ENCODE measurements around the gene ZNF620.
"Not testable (repeated sequence)": the region's sequence is repeated elsewhere in the genome, so short reads cannot be mapped to it uniquely, and the experiment has no call there.

The ZNF620 gene

DNA sequence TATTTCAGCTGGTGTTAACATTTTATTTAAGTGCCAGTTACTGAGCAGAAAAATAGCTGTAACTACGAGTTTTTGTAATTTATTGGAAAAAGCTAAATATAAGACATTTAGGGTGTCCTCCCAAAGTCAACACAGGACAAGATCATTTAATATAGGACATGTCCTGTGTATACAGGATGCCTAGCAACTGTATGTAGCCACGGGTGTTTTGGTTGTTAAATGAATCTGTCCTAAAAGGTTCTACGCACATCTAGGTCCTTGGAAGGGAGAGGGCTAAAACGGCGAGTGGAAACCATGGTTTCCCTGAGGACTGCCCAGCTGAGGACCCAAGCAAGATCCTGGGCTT, 18.4 kb downstream of the ZNF620 start:
- H3K27me3 Mint-ChIP-seq = no peaks in the 10 kb centered on the region
- H3K27ac Mint-ChIP-seq = peak overlapping the region; percentile 81
- H3K9me3 Mint-ChIP-seq (ENCODE audit: low read depth) = no peaks in the 10 kb centered on the region

GRCh38 chr3:40524568-40525285, 18.9 kb downstream of the ZNF620 start, which contains the start of gene ZNF621:
Gene ZNF621 (plus strand): TSS chr3:40524960. CDS start chr3:40525841, 881 bp downstream.
- H3K36me3 Mint-ChIP-seq = peaks cover 19% of the 10 kb centered on the region
- peak within 1 kb of the TSS; percentile 97 for H3K4me3 Mint-ChIP-seq
- no peaks in the 10 kb centered on the region for H3K27me3 Mint-ChIP-seq
- H3K9me3 Mint-ChIP-seq (ENCODE audit: low read depth) = no peaks in the 10 kb centered on the region
- peaks cover 32% of the 10 kb centered on the region for H3K4me1 Mint-ChIP-seq (ENCODE audit: low read depth)
- H3K27ac Mint-ChIP-seq = peak within 1 kb of the TSS; percentile 96

More for the DNA sequence above, 18.4 kb downstream of the ZNF620 start:
- Mint-ChIP-seq H3K4me3 (peak overlapping the region; percentile 97), H3K36me3 (peaks cover 19% of the 10 kb centered on the region), H3K4me1 (ENCODE audit: low read depth) (peaks cover 32% of the 10 kb centered on the region)

DNA sequence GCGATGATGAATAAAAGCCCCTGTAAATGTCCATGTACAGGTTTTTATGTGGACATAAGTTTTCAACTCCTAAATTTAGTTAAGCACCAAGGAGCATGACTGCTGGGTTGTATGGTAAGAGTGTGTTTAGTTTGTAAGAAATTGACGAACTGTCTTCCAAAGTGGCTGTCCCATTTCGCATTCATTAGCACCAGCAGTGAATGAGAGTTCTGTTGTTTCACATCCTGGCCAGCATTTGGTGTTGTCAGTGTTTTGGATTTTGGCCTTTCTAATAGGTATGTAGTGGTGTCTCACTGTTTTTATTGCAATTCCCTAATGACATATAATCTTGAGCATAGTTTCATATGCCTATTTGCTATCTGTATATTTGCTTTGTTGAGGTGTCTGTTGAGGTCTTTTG, 22.6 kb downstream of the ZNF620 start:
- Mint-ChIP-seq H3K36me3 (peaks cover 46% of the 10 kb centered on the region), H3K9me3 (ENCODE audit: low read depth) (peaks cover 7% of the 10 kb centered on the region), H3K4me1 (ENCODE audit: low read depth) (peaks cover 32% of the 10 kb centered on the region), H3K27ac (no peak overlapping the region), H3K4me3 (no peak overlapping the region), H3K27me3 (no peaks in the 10 kb centered on the region)

GRCh38 chr3:40532252-40532651, 26.4 kb downstream of the ZNF620 start:
- H3K27ac Mint-ChIP-seq = no peak overlapping the region
- peaks cover 12% of the 10 kb centered on the region for H3K4me1 Mint-ChIP-seq (ENCODE audit: low read depth)
- no peaks in the 10 kb centered on the region for H3K27me3 Mint-ChIP-seq
- no peak overlapping the region for H3K4me3 Mint-ChIP-seq
- H3K9me3 Mint-ChIP-seq (ENCODE audit: low read depth) = peaks cover 10% of the 10 kb centered on the region
- peaks cover 57% of the 10 kb centered on the region for H3K36me3 Mint-ChIP-seq

GRCh38 chr3:40534283-40534682, 28.4 kb downstream of the ZNF620 start:
- Mint-ChIP-seq H3K4me3 (no peak overlapping the region), H3K36me3 (peaks cover 58% of the 10 kb centered on the region)

GRCh38 chr3:40546816-40547215, 41.0 kb downstream of the ZNF620 start:
- Mint-ChIP-seq H3K36me3 (peaks cover 6% of the 10 kb centered on the region), H3K4me3 (no peak overlapping the region), H3K27me3 (no peaks in the 10 kb centered on the region), H3K27ac (no peak overlapping the region), H3K9me3 (ENCODE audit: low read depth) (no peaks in the 10 kb centered on the region), H3K4me1 (ENCODE audit: low read depth) (no peaks in the 10 kb centered on the region)

More at GRCh38 chr3:40534283-40534682, 28.4 kb downstream of the ZNF620 start:
- H3K4me1 Mint-ChIP-seq (ENCODE audit: low read depth) = no peaks in the 10 kb centered on the region
- H3K9me3 Mint-ChIP-seq (ENCODE audit: low read depth) = peaks cover 10% of the 10 kb centered on the region
- H3K27me3 Mint-ChIP-seq = no peaks in the 10 kb centered on the region
- H3K27ac Mint-ChIP-seq = no peak overlapping the region

GRCh38 chr3:40550167-40550566, 44.3 kb downstream of the ZNF620 start:
- Mint-ChIP-seq H3K36me3 (peaks cover 3% of the 10 kb centered on the region), H3K27ac (no peak overlapping the region), H3K4me1 (ENCODE audit: low read depth) (no peaks in the 10 kb centered on the region), H3K4me3 (no peak overlapping the region), H3K9me3 (ENCODE audit: low read depth) (no peaks in the 10 kb centered on the region), H3K27me3 (no peaks in the 10 kb centered on the region)

DNA sequence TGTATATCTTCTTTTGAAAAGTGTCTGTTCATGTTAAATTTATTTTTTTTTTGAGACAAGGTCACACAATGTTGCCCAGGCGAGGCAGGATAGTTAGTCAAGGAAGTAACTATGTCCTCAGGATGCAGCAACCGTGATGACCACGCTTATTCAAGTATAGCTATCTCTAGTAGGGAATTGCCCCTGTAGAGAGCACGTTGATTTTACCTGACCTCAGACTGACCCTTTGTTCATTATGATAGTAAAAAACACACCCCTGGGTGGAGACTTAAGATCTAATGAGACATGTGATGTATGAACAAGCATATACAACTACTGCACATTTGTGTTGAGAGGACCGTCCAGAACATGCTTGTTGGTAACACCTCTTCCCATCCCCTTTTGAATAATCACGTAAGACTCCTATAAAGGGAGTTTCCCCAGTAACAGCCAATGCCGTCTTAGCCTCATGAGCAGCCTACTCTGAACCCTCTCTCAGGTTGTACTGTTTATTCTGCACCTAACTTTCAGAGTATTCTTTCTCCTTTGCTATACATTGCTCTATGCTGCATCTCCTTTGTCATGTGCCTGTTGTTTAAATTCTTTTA, 51.8 kb downstream of the ZNF620 start:
- no peaks in the 10 kb centered on the region for H3K9me3 Mint-ChIP-seq (ENCODE audit: low read depth)
- no peaks in the 10 kb centered on the region for H3K4me1 Mint-ChIP-seq (ENCODE audit: low read depth)
- H3K36me3 Mint-ChIP-seq = no peaks in the 10 kb centered on the region
- no peak overlapping the region for H3K27ac Mint-ChIP-seq
- no peak overlapping the region for H3K4me3 Mint-ChIP-seq
- H3K27me3 Mint-ChIP-seq = no peaks in the 10 kb centered on the region

GRCh38 chr3:40562482-40562881, 56.6 kb downstream of the ZNF620 start:
- not testable (repeated sequence) for H3K27ac Mint-ChIP-seq; H3K4me1 Mint-ChIP-seq (ENCODE audit: low read depth); H3K27me3 Mint-ChIP-seq; H3K9me3 Mint-ChIP-seq (ENCODE audit: low read depth); H3K4me3 Mint-ChIP-seq; H3K36me3 Mint-ChIP-seq

GRCh38 chr3:40565629-40566028, 59.8 kb downstream of the ZNF620 start:
- not testable (repeated sequence) for H3K9me3 Mint-ChIP-seq (ENCODE audit: low read depth); H3K36me3 Mint-ChIP-seq; H3K27me3 Mint-ChIP-seq; H3K27ac Mint-ChIP-seq; H3K4me1 Mint-ChIP-seq (ENCODE audit: low read depth); H3K4me3 Mint-ChIP-seq

GRCh38 chr3:40566694-40567093, 60.9 kb downstream of the ZNF620 start:
- no peak overlapping the region for H3K27ac Mint-ChIP-seq
- no peak overlapping the region for H3K4me3 Mint-ChIP-seq
- no peaks in the 10 kb centered on the region for H3K4me1 Mint-ChIP-seq (ENCODE audit: low read depth)
- peaks cover 2% of the 10 kb centered on the region for H3K36me3 Mint-ChIP-seq
- peaks cover 3% of the 10 kb centered on the region for H3K27me3 Mint-ChIP-seq
- no peaks in the 10 kb centered on the region for H3K9me3 Mint-ChIP-seq (ENCODE audit: low read depth)

Data from activated naive CD8-positive, alpha-beta T cell (primary cell).